K562 (cell line): ENCODE data around the gene OLR1. TPM values are rescaled to one million over a fixed set of nuclear protein-coding genes. Genes with fewer than 3 reads are reported as not detected.

Source experiments
- ATF3 ChIP-seq, 2 experiments: fragments of 450-650 bp in 1 of 2; sonication (generic) in 1 of 2; formaldehyde crosslinking in 1 of 2; IDR thresholded peaks in 1 of 2; conservative IDR thresholded peaks in 1 of 2; 2 replicates each; pipeline versions ENCODE4 v1.6.1 to v1.8.1; 2016 to 2023; ENCODE audit warnings: mild to moderate bottlenecking in 2 of 2, moderate library complexity in 2 of 2, inconsistent platforms in 1 of 2, missing genetic modification reagents in 1 of 2
- BHLHE40 ChIP-seq: IDR thresholded peaks from 2 replicates; pipeline ENCODE4 v1.6.1; 2011; ENCODE audit warnings: low read length, improper control_type of control experiment
- C11orf30 ChIP-seq: fragments of 450-650 bp; IDR thresholded peaks from 2 replicates; pipeline ENCODE4 v1.6.1; 2016; ENCODE audit warnings: low read depth, mild to moderate bottlenecking
- CTCF ChIP-seq, 3 experiments: IDR thresholded peaks in 2 of 3; conservative IDR thresholded peaks in 1 of 3; 2 replicates each; pipeline ENCODE4 v1.5.1; 2011 to 2012; ENCODE audit warnings: low read length in 3 of 3, mild to moderate bottlenecking in 3 of 3, control low read depth in 2 of 3, improper control_type of control experiment in 1 of 3, inconsistent platforms in 1 of 3, low read depth in 1 of 3, mixed read lengths in 1 of 3, moderate library complexity in 1 of 3; ENCODE audit not compliant: insufficient read depth in 2 of 3
- GATAD2B ChIP-seq: fragments of 450-650 bp; IDR thresholded peaks from 2 replicates; pipeline ENCODE4 v1.6.1; 2017; ENCODE audit warnings: mild to moderate bottlenecking, borderline replicate concordance
- HNRNPLL ChIP-seq: fragments of 200-400 bp; formaldehyde crosslinking; IDR thresholded peaks from 2 replicates; pipeline ENCODE4 v1.6.1; 2017; ENCODE audit warnings: low read length, low read depth, mild to moderate bottlenecking; ENCODE audit not compliant: poor library complexity, severe bottlenecking
- HOXB6 ChIP-seq: fragments of 250-450 bp; sonication (Bioruptor Pico); IDR thresholded peaks from 2 replicates; pipeline ENCODE4 v1.5.1; 2022; ENCODE audit warnings: mild to moderate bottlenecking, borderline replicate concordance
- MAFF ChIP-seq: IDR thresholded peaks from 2 replicates; pipeline ENCODE4 v1.6.1; 2012; ENCODE audit warnings: low read length, improper control_type of control experiment
- MAFG ChIP-seq: fragments of 450-650 bp; conservative IDR thresholded peaks from 2 replicates; pipeline ENCODE4 v1.6.1; 2016; ENCODE audit warnings: missing genetic modification characterization, missing compliant biosample characterization
- MAX ChIP-seq: sonication (generic); formaldehyde crosslinking; IDR thresholded peaks from 2 replicates; pipeline ENCODE4 v1.9.0; 2022; ENCODE audit warnings: mild to moderate bottlenecking, missing genetic modification reagents
- POLR2AphosphoS5 ChIP-seq: IDR thresholded peaks from 2 replicates; pipeline ENCODE4 v1.6.1; 2011; ENCODE audit warnings: mild to moderate bottlenecking, low read depth, low read length, moderate library complexity; ENCODE audit not compliant: control insufficient read depth, insufficient read depth
- POLR2G ChIP-seq: fragments of 200-400 bp; formaldehyde crosslinking; IDR thresholded peaks from 2 replicates; pipeline ENCODE4 v1.6.1; 2017; ENCODE audit warnings: low read depth, mild to moderate bottlenecking, antibody characterized with exemption, low read length, moderate library complexity
- POU5F1 ChIP-seq: fragments of 150-350 bp; IDR thresholded peaks from 2 replicates; pipeline ENCODE4 v1.6.1; 2014; ENCODE audit warnings: borderline replicate concordance, low read length, low read depth, mild to moderate bottlenecking; ENCODE audit not compliant: partially characterized antibody
- RBFOX2 ChIP-seq: fragments of 200-400 bp; formaldehyde crosslinking; IDR thresholded peaks from 2 replicates; pipeline ENCODE4 v1.6.1; 2017; ENCODE audit warnings: low read depth, mild to moderate bottlenecking, low read length, moderate library complexity
- RCOR1 ChIP-seq, 2 experiments: IDR thresholded peaks; 2 replicates each; pipeline ENCODE4 v1.6.1; 2012; ENCODE audit warnings: low read depth in 2 of 2, low read length in 2 of 2, borderline replicate concordance in 1 of 2, improper control_type of control experiment in 1 of 2
- SMAD1 ChIP-seq: fragments of 150-350 bp; IDR thresholded peaks from 2 replicates; pipeline ENCODE4 v1.6.1; 2014; ENCODE audit warnings: low read length, low read depth; ENCODE audit not compliant: partially characterized antibody
- ZNF263 ChIP-seq: sonication (generic); formaldehyde crosslinking; IDR thresholded peaks from 2 replicates; pipeline ENCODE4 v1.8.0; 2022; ENCODE audit warnings: mild to moderate bottlenecking, missing genetic modification reagents, borderline replicate concordance
- polyA plus RNA-seq, 8 experiments: library from polyadenylated mRNA; depleted of rRNA in 4 of 8; stranded (reverse) in 5 of 8; unstranded in 3 of 8; fragments of >200 nt; fragmentation: Nextera tagmentation in 2 of 8; fragmentation: Illumina TruSeq in 1 of 8; extraction: Ambion mirVana in 2 of 8; extraction: Trizol in 1 of 8; gene quantifications; 2 replicates each; pipeline versions ENCODE4 v1.2.1 to v1.2.3, GENCODE V29; 2011 to 2014; ENCODE audit warnings: inconsistent platforms in 1 of 8, missing spikeins in 1 of 8
- total RNA-seq, 7 experiments: library from RNA; depleted of rRNA in 6 of 7; stranded (reverse); fragments of >200 nt in 6 of 7; fragmentation: Illumina TruSeq in 2 of 7; extraction: Trizol in 2 of 7; gene quantifications; 2 replicates each; pipeline versions ENCODE4 v1.2.1 to v1.2.3, GENCODE V29; 2011 to 2021; ENCODE audit warnings: low replicate concordance in 1 of 7

Gene OLR1
- total and polyA plus RNA-seq, 9 of the 15 experiments (the other 6 are each of a cell fraction or from before 2014, with no cell fraction given), result not detected

GRCh38 chr12:10213168-10214135 lies 41.5 kb upstream of the OLR1 start (continued):
- TF ChIP-seq HNRNPLL (peak; percentile 64), SMAD1 (peak; percentile 21), RCOR1 (IDR thresholded peaks at IDR 0.05; ENCODE audit: borderline replicate concordance in 1 of 2, low read depth in 2 of 2, low read length in 2 of 2) (0 out of 4 replicates have a peak, but pooled peaks of 1 of the 2 experiments have one; percentile 5), CTCF (IDR thresholded peaks at IDR 0.05 in 2 of 3, conservative IDR thresholded peaks at IDR 0.05 in 1 of 3; ENCODE audit: insufficient read depth in 2 of 3, low read depth in 1 of 3, low read length in 3 of 3) (no peak), ATF3 (IDR thresholded peaks at IDR 0.05) (peak; percentile 68), ATF3 (CRISPR knock-in tag; conservative IDR thresholded peaks at IDR 0.05) (no peak), HOXB6 (CRISPR knock-in tag) (no peak), POLR2AphosphoS5 (peak; percentile 38; the same call in 1 of the 2 replicates), MAFG (peak; percentile 53), POU5F1 (no peak), C11orf30 (peak; percentile 59), MAFF (0 out of 2 replicates have a peak, but pooled peaks have one; percentile 8), ZNF263 (CRISPR knock-in tag) (no peak), MAX (CRISPR knock-in tag) (no peak), POLR2G (peak; percentile 75), GATAD2B (0 out of 2 replicates have a peak, but pooled peaks have one; percentile 20), RBFOX2 (peak; percentile 68), BHLHE40 (peak; percentile 23; the same call in 1 of the 2 replicates)
